PC-9 (cell line): ENCODE measurements around the gene HAGHL. TPM values are rescaled to one million over a fixed set of nuclear protein-coding genes. Genes with fewer than 3 reads are reported as not detected.

Experiments
- BruUV-seq: library from RNA; stranded (reverse); fragments of 400-500 nt; replicated peaks from 2 replicates; lab custom pipeline; 2021; lab: Mats Ljungman, UMichigan
- CTCF ChIA-PET: fragments of 300-600 bp; sonication (Branson Sonifier 250); formaldehyde crosslinking; loops from one replicate; lab custom pipeline; 2022; ENCODE audit warnings: antibody characterized with exemption; lab: Charles Lee
- POLR2A ChIA-PET: fragments of 300-600 bp; sonication (Branson Sonifier 250); formaldehyde crosslinking; loops from one replicate; lab custom pipeline; 2022; ENCODE audit warnings: antibody characterized with exemption; ENCODE audit not compliant: unreplicated experiment; lab: Charles Lee
- DNase-seq, 2 experiments: peaks; one replicate each; pipeline versions ENCODE4 v3.0.0 to v3.0.0-alpha.2; 2015 to 2022; ENCODE audit warnings: mixed read lengths in 1 of 2
- H2AFZ ChIP-seq: fragments of 200-600 bp; sonication (generic); 2 replicates; pipeline ENCODE4 v1.8.1; 2017; ENCODE audit warnings: antibody characterized with exemption
- H3F3A ChIP-seq: fragments of 200-600 bp; sonication (generic); 2 replicates; pipeline ENCODE4 v1.8.1; 2017; ENCODE audit warnings: antibody characterized with exemption, mild to moderate bottlenecking, low read depth; ENCODE audit not compliant: insufficient read depth
- H3K27ac ChIP-seq: fragments of 200-600 bp; sonication (generic); 2 replicates; pipeline ENCODE4 v1.6.1; 2016; ENCODE audit warnings: mixed run types
- H3K27me3 ChIP-seq: fragments of 200-600 bp; sonication (generic); 2 replicates; pipeline ENCODE4 v1.6.1; 2016; ENCODE audit warnings: low read depth, mixed run types; ENCODE audit not compliant: insufficient read depth
- H3K36me3 ChIP-seq: fragments of 200-600 bp; sonication (generic); 2 replicates; pipeline ENCODE4 v1.6.1; 2016; ENCODE audit warnings: low read depth, mixed run types
- H3K4me1 ChIP-seq: fragments of 200-600 bp; sonication (generic); replicated peaks from 2 replicates; pipeline ENCODE4 v1.6.1; 2016; ENCODE audit warnings: mixed run types; ENCODE audit not compliant: insufficient read depth
- H3K4me2 ChIP-seq: fragments of 200-600 bp; sonication (generic); 2 replicates; pipeline ENCODE4 v1.6.1; 2017; ENCODE audit warnings: mixed run types
- H3K4me3 ChIP-seq: fragments of 200-600 bp; sonication (generic); 2 replicates; pipeline ENCODE4 v1.6.1; 2016; ENCODE audit warnings: mixed run types
- H3K79me2 ChIP-seq: fragments of 200-600 bp; sonication (generic); 2 replicates; pipeline ENCODE4 v1.6.1; 2017; ENCODE audit warnings: low read depth, mixed run types
- H3K9me2 ChIP-seq: fragments of 200-600 bp; sonication (generic); 2 replicates; pipeline ENCODE4 v1.8.1; 2017; ENCODE audit warnings: mild to moderate bottlenecking; ENCODE audit not compliant: insufficient read depth
- H3K9me3 ChIP-seq: fragments of 200-600 bp; sonication (generic); 2 replicates; pipeline ENCODE4 v1.8.1; 2016; ENCODE audit warnings: low read depth; ENCODE audit not compliant: insufficient read depth
- H4K20me1 ChIP-seq: fragments of 200-600 bp; sonication (generic); 2 replicates; pipeline ENCODE4 v1.8.1; 2017; ENCODE audit not compliant: insufficient read depth
- EZH2 ChIP-seq: fragments of 200-600 bp; sonication (generic); IDR thresholded peaks from 2 replicates; pipeline ENCODE4 v1.8.0; 2017; ENCODE audit warnings: antibody characterized with exemption, low read depth
- intact Hi-C: fragments of 100-400 bp; cut with micrococcal nuclease; formaldehyde crosslinking; loops from one replicate; pipeline ENCODE4 v1.10.0; 2022; ENCODE audit not compliant: unreplicated experiment
- total RNA-seq: library from RNA; stranded (reverse); gene quantifications from 2 replicates; pipeline ENCODE4 v1.2.3, GENCODE V29; 2021
- TF ChIP-seq, protein P1 (sequence below): fragments of 200-600 bp; sonication (generic); conservative IDR thresholded peaks from 2 replicates; pipeline ENCODE4 v1.6.1; 2017; ENCODE audit warnings: mixed run types, antibody characterized with exemption, mild to moderate bottlenecking, moderate library complexity

The HAGHL gene
- total RNA-seq, 1 experiment from 2014 or later, result 31.0 TPM

DNA sequence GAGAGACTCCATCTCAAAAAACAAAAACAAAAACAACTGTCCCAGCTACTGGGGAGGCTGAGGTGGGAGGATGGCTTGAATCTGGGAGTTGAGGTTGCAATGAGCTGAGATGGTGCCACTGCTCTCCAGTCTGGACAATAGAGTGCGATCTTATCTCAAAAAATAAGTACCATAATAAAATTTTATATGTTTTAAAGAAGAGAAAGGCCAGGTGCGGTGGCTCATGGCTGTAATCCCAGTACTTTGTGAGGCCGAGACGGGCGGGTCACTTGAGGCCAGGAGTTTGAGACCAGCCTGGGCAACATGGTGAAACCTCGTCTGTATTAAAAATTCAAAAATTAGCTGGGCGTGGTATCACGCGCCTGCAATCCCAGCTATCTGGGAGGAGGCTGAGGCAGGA is 49.9 kb downstream of the HAGHL start:
- Histone ChIP-seq H2AFZ (no peak overlapping the region), H3K9me3 (no peaks in the 10 kb centered on the region), H3K27ac (no peak overlapping the region), H3K36me3 (no peaks in the 10 kb centered on the region), H3K79me2 (no peaks in the 10 kb centered on the region), H3K4me1 (no peaks in the 10 kb centered on the region), H3K27me3 (peaks cover 22% of the 10 kb centered on the region), H3K4me2 (no peak overlapping the region), H3F3A (0 out of 2 replicates have a peak, but pooled peaks cover 6% of the 10 kb centered on the region), H3K4me3 (no peak overlapping the region), H3K9me2 (no peaks in the 10 kb centered on the region), H4K20me1 (no peaks in the 10 kb centered on the region)
- intact Hi-C loops, result loop anchor here (2.0 kb wide), 2 partner anchors 16 to 36 kb away; partner anchors contain the start of genes CIAO3 and MSLN
- ChIA-PET POLR2A (interaction anchor here (0.7 kb wide), 1 partner anchor 1203 kb away, joined by 4 read pairs; no protein-coding TSS in a partner anchor), CTCF (no interaction called here)
- no peak for DNase-seq
- BruUV-seq, result no TSS peak
- TF ChIP-seq, protein P1, sequence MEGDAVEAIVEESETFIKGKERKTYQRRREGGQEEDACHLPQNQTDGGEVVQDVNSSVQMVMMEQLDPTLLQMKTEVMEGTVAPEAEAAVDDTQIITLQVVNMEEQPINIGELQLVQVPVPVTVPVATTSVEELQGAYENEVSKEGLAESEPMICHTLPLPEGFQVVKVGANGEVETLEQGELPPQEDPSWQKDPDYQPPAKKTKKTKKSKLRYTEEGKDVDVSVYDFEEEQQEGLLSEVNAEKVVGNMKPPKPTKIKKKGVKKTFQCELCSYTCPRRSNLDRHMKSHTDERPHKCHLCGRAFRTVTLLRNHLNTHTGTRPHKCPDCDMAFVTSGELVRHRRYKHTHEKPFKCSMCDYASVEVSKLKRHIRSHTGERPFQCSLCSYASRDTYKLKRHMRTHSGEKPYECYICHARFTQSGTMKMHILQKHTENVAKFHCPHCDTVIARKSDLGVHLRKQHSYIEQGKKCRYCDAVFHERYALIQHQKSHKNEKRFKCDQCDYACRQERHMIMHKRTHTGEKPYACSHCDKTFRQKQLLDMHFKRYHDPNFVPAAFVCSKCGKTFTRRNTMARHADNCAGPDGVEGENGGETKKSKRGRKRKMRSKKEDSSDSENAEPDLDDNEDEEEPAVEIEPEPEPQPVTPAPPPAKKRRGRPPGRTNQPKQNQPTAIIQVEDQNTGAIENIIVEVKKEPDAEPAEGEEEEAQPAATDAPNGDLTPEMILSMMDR, result no peak
- no peak for TF ChIP-seq EZH2

DNA sequence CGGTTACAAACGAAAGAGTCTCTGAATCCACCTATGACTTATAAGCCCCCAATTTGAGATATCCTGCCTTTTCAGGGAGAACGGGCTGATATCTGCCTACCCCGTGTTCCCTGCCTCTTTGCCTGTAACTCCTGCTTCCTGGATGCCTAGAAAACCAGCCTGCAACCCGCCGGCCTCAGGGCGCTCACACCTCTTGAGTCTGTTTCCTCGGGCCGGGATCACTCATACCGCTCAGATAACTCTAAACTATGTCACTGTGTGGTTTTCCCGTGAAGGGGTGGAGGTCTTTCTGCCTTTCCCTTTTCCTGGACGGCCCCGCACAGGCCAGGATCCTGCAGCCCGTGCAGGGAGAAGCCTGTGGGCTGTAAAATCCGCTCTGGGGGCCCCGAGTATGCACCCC is 50.9 kb downstream of the HAGHL start:
- no peaks in the 10 kb centered on the region for H3K4me1 ChIP-seq
- H3K9me2 ChIP-seq, result no peaks in the 10 kb centered on the region
- no peak overlapping the region for H3K27ac ChIP-seq
- no peaks in the 10 kb centered on the region for H3K79me2 ChIP-seq
- H2AFZ ChIP-seq, result no peak overlapping the region
- BruUV-seq, result no TSS peak
- ChIA-PET POLR2A (no interaction called here), CTCF (no interaction called here)
- H4K20me1 ChIP-seq, result no peaks in the 10 kb centered on the region
- H3K27me3 ChIP-seq, result peaks cover 30% of the 10 kb centered on the region
- no peak overlapping the region for H3K4me3 ChIP-seq
- H3K9me3 ChIP-seq, result no peaks in the 10 kb centered on the region
- peak in 1 of 2 experiments; percentile 62 for DNase-seq
- no peak for TF ChIP-seq EZH2
- TF ChIP-seq, protein P1, result no peak
- intact Hi-C loops, result loop anchor here (2.0 kb wide), 2 partner anchors 17 to 37 kb away; partner anchors contain the start of genes CIAO3 and MSLN
- no peaks in the 10 kb centered on the region for H3K36me3 ChIP-seq
- 0 out of 2 replicates have a peak, but pooled peaks cover 6% of the 10 kb centered on the region for H3F3A ChIP-seq
- H3K4me2 ChIP-seq, result 0 out of 2 replicates have a peak overlapping the region, but pooled peaks have one; percentile 11

DNA sequence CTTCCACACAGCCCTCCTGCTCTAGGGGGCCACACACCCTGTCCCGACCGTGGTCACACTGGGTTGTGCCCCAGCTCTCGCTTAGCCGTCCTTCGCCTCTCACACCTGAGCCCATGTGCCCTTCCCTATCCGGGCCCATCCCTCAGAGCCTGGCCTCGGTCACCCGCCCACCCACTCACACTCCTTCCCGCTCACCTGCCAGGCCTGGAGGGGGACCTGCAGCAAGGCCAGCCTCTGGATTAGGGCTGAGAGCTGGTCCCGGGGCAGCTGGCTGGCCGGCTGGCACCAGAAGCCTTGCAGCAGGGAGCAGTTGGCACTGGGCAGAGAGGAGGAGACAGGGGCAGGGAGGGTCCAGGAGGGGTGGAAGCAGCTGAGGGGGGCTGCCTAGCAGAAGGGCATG is 51.5 kb downstream of the HAGHL start:
- TF ChIP-seq EZH2, result no peak
- TF ChIP-seq, protein P1, result no peak
- no peak overlapping the region for H3K4me2 ChIP-seq
- H3K36me3 ChIP-seq, result no peaks in the 10 kb centered on the region
- H3K27me3 ChIP-seq, result peaks cover 34% of the 10 kb centered on the region
- DNase-seq, result no peak
- no peaks in the 10 kb centered on the region for H4K20me1 ChIP-seq
- no peaks in the 10 kb centered on the region for H3K9me3 ChIP-seq
- H3K4me1 ChIP-seq, result no peaks in the 10 kb centered on the region
- H3K9me2 ChIP-seq, result no peaks in the 10 kb centered on the region
- no peaks in the 10 kb centered on the region for H3K79me2 ChIP-seq
- intact Hi-C loops, result no loop called here
- no peak overlapping the region for H3K4me3 ChIP-seq
- BruUV-seq, result no TSS peak
- no peak overlapping the region for H3K27ac ChIP-seq
- ChIA-PET POLR2A (no interaction called here), CTCF (no interaction called here)
- H3F3A ChIP-seq, result 0 out of 2 replicates have a peak, but pooled peaks cover 6% of the 10 kb centered on the region
- no peak overlapping the region for H2AFZ ChIP-seq
